Mesodermal cell (in vitro differentiated cells): ENCODE data around the gene PIK3C2G.
"Not testable (repeated sequence)": the region's sequence is repeated elsewhere in the genome, so short reads cannot be mapped to it uniquely, and the experiment has no call there.

Experiments used
- H3K27ac ChIP-seq: 2 replicates; pipeline ENCODE4 v1.7.0; 2013; ENCODE audit warnings: mild to moderate bottlenecking, low read depth, low read length, moderate library complexity; ENCODE audit not compliant: severe bottlenecking
- H3K36me3 ChIP-seq: 2 replicates; pipeline ENCODE4 v1.7.1; 2013; ENCODE audit warnings: mild to moderate bottlenecking, low read length, moderate library complexity; ENCODE audit not compliant: control insufficient read depth, insufficient read depth
- H3K4me1 ChIP-seq: one replicate; pipeline ENCODE4 v1.7.1; 2013; ENCODE audit warnings: mild to moderate bottlenecking, low read length; ENCODE audit not compliant: insufficient read depth, control insufficient read depth, poor library complexity, severe bottlenecking
- H3K4me3 ChIP-seq: 2 replicates; pipeline ENCODE4 v1.7.0; 2013; ENCODE audit warnings: low read length, control low read depth, mild to moderate bottlenecking; ENCODE audit not compliant: insufficient read depth, poor library complexity, severe bottlenecking; ENCODE audit errors: extremely low read depth
- H3K9me3 ChIP-seq: 2 replicates; pipeline ENCODE4 v1.7.1; 2013; ENCODE audit warnings: mild to moderate bottlenecking, low read length, moderate library complexity; ENCODE audit not compliant: control insufficient read depth
- WGBS, 2 experiments: methylation state at CpG; one replicate each; pipeline ENCODE4 v1.1.5; 2013; ENCODE audit warnings: missing lambda C conversion rate in 2 of 2; ENCODE audit not compliant: insufficient coverage in 2 of 2; 5-methylcytosine and 5-hydroxymethylcytosine counted together

PIK3C2G gene

DNA sequence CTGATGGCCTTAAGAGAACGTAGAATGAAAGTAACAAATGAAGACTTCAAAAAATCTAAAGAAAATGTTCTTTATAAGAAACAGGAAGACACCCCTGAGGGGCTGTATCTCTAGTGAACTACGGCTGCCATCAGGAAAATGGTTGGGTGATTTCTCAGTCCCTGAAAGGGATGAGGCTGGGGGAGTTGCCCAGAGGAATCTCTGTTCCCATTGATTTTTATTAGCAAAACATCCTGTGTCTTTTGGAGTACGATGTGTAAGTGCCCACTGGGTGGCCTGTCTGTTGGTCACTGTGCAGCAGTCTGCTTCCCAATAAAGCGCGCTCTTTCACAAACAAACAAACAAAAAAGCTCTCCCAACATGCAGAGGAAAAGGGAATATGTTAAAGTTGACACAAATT is 432.7 kb downstream of the PIK3C2G start:
- H3K27ac ChIP-seq, H3K36me3 ChIP-seq, H3K9me3 ChIP-seq, H3K4me3 ChIP-seq, H3K4me1 ChIP-seq: not testable (repeated sequence)
- WGBS, 2 experiments, result 100% methylated on average over 1 of the region's 5 CpGs; no CpG with 5 or more reads in 1 of the 2 experiments

DNA sequence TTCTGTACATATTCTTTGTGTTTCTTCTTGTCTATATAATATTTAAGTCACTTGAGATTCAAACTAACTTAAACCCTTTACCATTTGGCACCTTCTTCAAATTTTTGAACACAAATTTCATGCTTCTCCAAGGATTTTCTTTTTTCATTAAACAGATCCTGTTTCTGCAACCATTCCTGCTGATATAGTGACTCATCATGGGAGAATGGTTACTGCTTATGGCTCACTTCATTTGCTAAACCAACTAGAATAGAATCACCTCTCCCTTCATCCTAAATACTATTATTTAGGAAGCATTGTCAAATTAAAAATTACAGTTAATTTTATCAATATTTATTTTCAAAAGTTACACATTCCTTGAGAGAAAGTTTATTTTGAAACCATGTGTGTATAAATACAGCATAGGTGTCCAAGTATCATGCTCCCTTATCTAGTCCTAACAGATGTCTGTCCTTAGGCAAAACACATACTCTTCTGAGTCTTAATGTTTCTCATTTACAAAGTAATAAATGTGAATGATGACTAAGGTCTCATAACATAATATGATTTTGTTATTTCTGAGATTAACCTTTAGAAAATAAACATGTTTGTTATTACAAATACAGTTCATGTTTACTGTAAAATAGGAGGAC is 435.8 kb downstream of the PIK3C2G start:
- no peak overlapping the region for H3K27ac ChIP-seq
- no peaks in the 10 kb centered on the region for H3K9me3 ChIP-seq
- no peak overlapping the region for H3K4me3 ChIP-seq
- H3K4me1 ChIP-seq, result no peaks in the 10 kb centered on the region
- no peaks in the 10 kb centered on the region for H3K36me3 ChIP-seq
